Osteoblast (primary cell): ENCODE data around the gene RPS6KA2. TPM values are rescaled to one million over a fixed set of nuclear protein-coding genes. Genes with fewer than 3 reads are reported as not detected.

Source experiments
- DNase-seq: peaks from one replicate; pipeline ENCODE4 v3.0.0; 2011; ENCODE audit warnings: low spot score, mixed read lengths; ENCODE audit not compliant: insufficient read length; ENCODE audit errors: missing footprints
- H2AFZ ChIP-seq: 2 replicates; pipeline ENCODE4 v1.6.0; 2011; ENCODE audit warnings: mild to moderate bottlenecking, low read length
- H3K27ac ChIP-seq: 2 replicates; pipeline ENCODE4 v1.5.1; 2011; ENCODE audit warnings: mild to moderate bottlenecking, low read depth, low read length, moderate library complexity
- H3K27me3 ChIP-seq: 2 replicates; pipeline ENCODE4 v1.6.0; 2012; ENCODE audit warnings: mild to moderate bottlenecking, control low read depth, inconsistent platforms, low read length, moderate library complexity; ENCODE audit not compliant: insufficient read depth
- H3K36me3 ChIP-seq: 2 replicates; pipeline ENCODE4 v1.5.1; 2011; ENCODE audit warnings: mild to moderate bottlenecking, low read length, control low read depth, moderate library complexity; ENCODE audit not compliant: insufficient read depth
- H3K4me1 ChIP-seq: 2 replicates; pipeline ENCODE4 v1.5.1; 2011; ENCODE audit warnings: mild to moderate bottlenecking, low read length, control low read depth, moderate library complexity; ENCODE audit not compliant: insufficient read depth
- H3K4me2 ChIP-seq: 2 replicates; pipeline ENCODE4 v1.6.0; 2011; ENCODE audit warnings: mild to moderate bottlenecking, low read length; ENCODE audit not compliant: insufficient read depth
- H3K4me3 ChIP-seq: fragments of 200-600 bp; sonication (generic); 3 replicates; pipeline ENCODE4 v1.5.1; 2012; ENCODE audit warnings: mild to moderate bottlenecking, low read length, inconsistent platforms; ENCODE audit not compliant: insufficient read depth
- H3K79me2 ChIP-seq: 2 replicates; pipeline ENCODE4 v1.6.0; 2012; ENCODE audit warnings: mild to moderate bottlenecking, low read length, control low read depth, inconsistent platforms; ENCODE audit not compliant: insufficient read depth
- H3K9me3 ChIP-seq: 2 replicates; pipeline ENCODE4 v1.5.1; 2011; ENCODE audit warnings: low read depth, low read length, control low read depth
- H4K20me1 ChIP-seq: 2 replicates; pipeline ENCODE4 v1.6.0; 2012; ENCODE audit warnings: mild to moderate bottlenecking, low read length, control low read depth; ENCODE audit not compliant: insufficient read depth
- total RNA-seq: library from RNA; depleted of rRNA; stranded (reverse); fragments of >200 nt; gene quantifications from 2 replicates; pipeline ENCODE4 v1.2.3, GENCODE V29; 2012
- TF ChIP-seq, protein P1 (sequence below): IDR thresholded peaks from 2 replicates; pipeline ENCODE4 v1.5.1; 2011; ENCODE audit warnings: mild to moderate bottlenecking, low read depth, low read length, moderate library complexity; ENCODE audit errors: extremely low read depth

Gene RPS6KA2
- total RNA-seq, 1 donor, result 113 TPM

DNA sequence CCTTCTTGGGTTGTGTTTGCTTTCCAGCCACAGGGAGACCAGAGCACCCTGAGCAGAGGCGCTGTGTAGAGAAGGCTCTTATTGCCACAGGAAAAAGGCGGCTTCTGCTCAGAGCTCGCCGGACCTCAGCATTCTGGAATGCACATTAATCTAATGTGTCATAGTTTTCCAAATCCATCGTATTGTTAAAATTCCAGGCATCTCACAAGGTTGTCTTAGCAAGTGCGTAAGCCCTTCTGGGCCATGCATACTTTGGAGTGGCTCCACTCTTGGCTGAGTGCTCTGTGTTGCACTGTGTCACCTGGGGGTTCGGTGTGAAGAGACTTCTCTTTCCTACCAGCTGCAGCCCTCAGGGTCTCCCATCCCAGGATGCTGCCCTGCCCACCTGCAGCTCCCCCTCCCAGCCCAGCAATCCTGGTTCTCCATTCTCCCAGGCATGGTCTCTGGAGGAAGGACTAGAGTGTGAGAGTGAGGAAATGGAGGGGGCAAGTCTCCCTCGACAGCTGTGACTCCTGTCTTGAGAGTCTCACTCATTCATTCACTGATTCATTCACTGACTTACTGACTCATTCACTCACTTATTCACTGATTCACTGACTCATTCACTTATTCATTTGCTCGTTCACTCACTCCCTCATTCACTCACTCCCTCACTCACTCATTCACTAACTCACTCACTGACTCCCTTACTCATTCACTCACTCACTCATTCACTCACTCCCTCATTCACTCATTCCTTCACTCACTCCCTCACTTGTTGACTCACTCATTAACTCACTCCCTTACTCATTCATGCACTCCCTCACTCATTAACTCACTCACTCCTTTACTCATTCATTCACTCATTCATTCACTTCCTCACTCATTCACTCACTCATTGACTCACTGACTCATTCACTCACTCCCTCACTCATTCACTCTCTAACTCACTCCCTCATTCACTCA lies 160.6 kb downstream of the RPS6KA2 start:
- Histone ChIP-seq H3K9me3 (no peaks in the 10 kb centered on the region), H3K4me1 (peaks cover 10% of the 10 kb centered on the region), H2AFZ (no peak overlapping the region), H3K4me2 (peak overlapping the region; percentile 49), H3K27me3 (no peaks in the 10 kb centered on the region), H3K36me3 (peaks cover 29% of the 10 kb centered on the region), H4K20me1 (no peaks in the 10 kb centered on the region), H3K79me2 (no peaks in the 10 kb centered on the region), H3K4me3 (no peak overlapping the region), H3K27ac (peak overlapping the region; percentile 70)
- DNase-seq, result peak; percentile 96
- TF ChIP-seq, protein P1, sequence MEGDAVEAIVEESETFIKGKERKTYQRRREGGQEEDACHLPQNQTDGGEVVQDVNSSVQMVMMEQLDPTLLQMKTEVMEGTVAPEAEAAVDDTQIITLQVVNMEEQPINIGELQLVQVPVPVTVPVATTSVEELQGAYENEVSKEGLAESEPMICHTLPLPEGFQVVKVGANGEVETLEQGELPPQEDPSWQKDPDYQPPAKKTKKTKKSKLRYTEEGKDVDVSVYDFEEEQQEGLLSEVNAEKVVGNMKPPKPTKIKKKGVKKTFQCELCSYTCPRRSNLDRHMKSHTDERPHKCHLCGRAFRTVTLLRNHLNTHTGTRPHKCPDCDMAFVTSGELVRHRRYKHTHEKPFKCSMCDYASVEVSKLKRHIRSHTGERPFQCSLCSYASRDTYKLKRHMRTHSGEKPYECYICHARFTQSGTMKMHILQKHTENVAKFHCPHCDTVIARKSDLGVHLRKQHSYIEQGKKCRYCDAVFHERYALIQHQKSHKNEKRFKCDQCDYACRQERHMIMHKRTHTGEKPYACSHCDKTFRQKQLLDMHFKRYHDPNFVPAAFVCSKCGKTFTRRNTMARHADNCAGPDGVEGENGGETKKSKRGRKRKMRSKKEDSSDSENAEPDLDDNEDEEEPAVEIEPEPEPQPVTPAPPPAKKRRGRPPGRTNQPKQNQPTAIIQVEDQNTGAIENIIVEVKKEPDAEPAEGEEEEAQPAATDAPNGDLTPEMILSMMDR, result no peak

DNA sequence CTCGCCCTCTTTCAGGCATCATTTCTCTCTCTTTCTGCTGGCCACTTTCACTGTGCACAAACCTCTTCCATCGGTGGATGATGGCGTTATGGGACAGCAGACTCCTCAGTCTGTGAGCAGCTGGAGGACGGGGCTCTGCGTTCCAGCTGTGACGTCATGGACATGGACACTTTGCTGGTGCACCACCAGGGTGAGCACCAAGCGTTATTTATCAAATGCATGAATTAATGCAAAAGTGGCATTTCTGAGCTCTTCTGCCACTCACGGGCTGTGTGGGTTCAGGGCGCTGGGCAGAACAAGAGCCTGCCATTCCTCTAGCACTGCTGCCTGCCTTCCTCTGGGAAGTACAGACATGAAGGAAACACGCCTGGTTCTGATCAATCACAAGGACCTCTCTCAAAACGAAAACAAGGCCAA lies 161.4 kb downstream of the RPS6KA2 start:
- Histone ChIP-seq H3K4me3 (no peak overlapping the region), H3K27ac (peak overlapping the region; percentile 70), H3K9me3 (no peaks in the 10 kb centered on the region), H3K36me3 (peaks cover 29% of the 10 kb centered on the region), H3K27me3 (no peaks in the 10 kb centered on the region), H2AFZ (no peak overlapping the region), H4K20me1 (no peaks in the 10 kb centered on the region), H3K4me1 (peaks cover 10% of the 10 kb centered on the region), H3K4me2 (peak overlapping the region; percentile 49), H3K79me2 (no peaks in the 10 kb centered on the region)
- DNase-seq, result peak; percentile 86
- TF ChIP-seq, protein P1, result peak; percentile 13

DNA sequence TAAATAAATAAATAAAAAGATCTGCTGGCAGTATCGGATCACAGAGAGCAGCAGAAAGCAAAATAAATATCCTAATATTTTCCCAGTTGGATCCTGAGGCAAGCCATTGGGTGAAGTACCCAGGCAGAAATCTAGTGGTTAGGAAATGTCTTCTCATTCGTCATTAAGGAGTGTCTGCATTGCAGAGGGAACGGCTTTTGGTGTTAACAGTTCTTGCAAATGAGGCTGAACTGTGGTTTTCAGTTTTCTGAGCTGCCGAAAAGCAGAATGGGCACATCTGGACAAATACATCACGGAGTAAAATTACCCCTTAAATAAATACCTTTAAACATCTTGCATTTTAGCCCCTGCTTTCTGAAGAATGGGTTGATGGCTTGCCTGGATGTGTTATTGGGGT lies 162.1 kb downstream of the RPS6KA2 start:
- H3K27ac ChIP-seq, result no peak overlapping the region
- H3K79me2 ChIP-seq, result no peaks in the 10 kb centered on the region
- no peaks in the 10 kb centered on the region for H4K20me1 ChIP-seq
- H3K4me1 ChIP-seq, result peaks cover 10% of the 10 kb centered on the region
- H3K4me2 ChIP-seq, result no peak overlapping the region
- H3K9me3 ChIP-seq, result no peaks in the 10 kb centered on the region
- H3K36me3 ChIP-seq, result peaks cover 29% of the 10 kb centered on the region
- H3K4me3 ChIP-seq, result no peak overlapping the region
- H2AFZ ChIP-seq, result no peak overlapping the region
- H3K27me3 ChIP-seq, result no peaks in the 10 kb centered on the region
- TF ChIP-seq, protein P1, result no peak
- DNase-seq, result no peak

DNA sequence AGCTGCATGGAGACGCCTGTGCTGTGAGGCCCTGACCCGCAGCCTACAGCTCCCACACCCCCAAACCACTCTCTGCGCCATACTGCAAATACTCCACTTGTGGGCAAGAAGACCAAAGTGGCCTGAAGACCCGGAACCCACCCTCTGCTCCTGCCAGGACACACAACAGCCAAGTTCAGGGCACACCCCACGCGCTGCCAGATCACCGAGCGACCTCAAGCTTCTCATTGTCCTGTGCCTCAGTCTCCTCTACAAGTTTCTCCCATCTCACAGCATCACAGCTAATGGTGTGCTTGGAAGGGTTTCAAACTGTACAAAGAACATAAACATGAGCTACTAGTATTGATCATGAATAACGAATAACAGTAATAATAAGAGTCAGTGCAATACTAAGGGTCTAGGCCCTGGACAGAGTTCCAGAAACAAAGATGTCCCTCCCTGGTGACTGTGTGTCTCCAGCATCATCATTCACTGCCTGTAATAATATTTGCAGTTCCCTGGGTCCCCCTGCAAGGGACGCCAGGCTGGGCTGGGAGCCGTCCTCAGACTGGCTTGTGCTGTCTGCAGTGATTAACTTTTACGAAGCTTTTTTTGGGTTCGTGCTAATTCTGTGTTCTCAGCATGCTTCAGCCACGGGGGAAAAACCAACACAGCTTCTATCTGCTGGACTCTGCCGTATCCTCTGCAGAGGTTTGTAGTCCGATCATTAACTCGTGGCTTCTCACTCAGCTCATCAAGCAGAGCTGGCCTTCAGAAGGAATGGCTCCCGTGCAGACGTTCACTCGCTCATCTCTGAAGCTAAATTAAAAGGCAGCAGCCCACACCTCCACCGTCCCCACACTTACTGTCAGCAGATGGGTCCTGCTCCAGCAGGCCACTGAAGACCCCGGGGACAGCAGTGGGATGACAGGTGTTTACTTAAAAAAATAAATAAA lies 162.7 kb downstream of the RPS6KA2 start:
- H3K4me1 ChIP-seq, result peaks cover 10% of the 10 kb centered on the region
- DNase-seq, result peak; percentile 50
- no peak overlapping the region for H3K4me3 ChIP-seq
- H3K9me3 ChIP-seq, result no peaks in the 10 kb centered on the region
- H3K36me3 ChIP-seq, result peaks cover 34% of the 10 kb centered on the region
- no peak overlapping the region for H2AFZ ChIP-seq
- no peak overlapping the region for H3K4me2 ChIP-seq
- H4K20me1 ChIP-seq, result no peaks in the 10 kb centered on the region
- no peaks in the 10 kb centered on the region for H3K79me2 ChIP-seq
- H3K27ac ChIP-seq, result no peak overlapping the region
- TF ChIP-seq, protein P1, result no peak
- no peaks in the 10 kb centered on the region for H3K27me3 ChIP-seq
